ENCODE results near the gene FER.

DNA sequence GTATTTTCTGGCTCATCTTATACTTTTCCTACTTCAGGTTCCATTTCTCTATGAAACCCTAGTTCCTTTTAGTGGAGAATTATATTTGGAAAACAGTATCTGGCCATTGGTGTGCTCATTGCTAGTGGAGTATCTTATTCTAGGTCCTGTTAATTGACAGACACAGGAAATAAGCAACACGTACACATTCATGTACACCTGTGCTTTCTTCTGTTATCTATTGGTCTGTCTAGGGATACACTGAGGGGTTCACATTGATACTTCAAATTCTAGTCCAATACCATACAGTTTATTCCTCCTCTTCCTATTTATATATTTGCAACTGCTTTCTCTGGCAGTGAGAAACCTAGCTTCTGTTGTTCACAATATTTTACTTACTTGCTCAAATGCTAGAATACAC, 110.2 kb downstream of the FER start:
- TF ChIP-seq, protein P1, sequence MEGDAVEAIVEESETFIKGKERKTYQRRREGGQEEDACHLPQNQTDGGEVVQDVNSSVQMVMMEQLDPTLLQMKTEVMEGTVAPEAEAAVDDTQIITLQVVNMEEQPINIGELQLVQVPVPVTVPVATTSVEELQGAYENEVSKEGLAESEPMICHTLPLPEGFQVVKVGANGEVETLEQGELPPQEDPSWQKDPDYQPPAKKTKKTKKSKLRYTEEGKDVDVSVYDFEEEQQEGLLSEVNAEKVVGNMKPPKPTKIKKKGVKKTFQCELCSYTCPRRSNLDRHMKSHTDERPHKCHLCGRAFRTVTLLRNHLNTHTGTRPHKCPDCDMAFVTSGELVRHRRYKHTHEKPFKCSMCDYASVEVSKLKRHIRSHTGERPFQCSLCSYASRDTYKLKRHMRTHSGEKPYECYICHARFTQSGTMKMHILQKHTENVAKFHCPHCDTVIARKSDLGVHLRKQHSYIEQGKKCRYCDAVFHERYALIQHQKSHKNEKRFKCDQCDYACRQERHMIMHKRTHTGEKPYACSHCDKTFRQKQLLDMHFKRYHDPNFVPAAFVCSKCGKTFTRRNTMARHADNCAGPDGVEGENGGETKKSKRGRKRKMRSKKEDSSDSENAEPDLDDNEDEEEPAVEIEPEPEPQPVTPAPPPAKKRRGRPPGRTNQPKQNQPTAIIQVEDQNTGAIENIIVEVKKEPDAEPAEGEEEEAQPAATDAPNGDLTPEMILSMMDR (IDR thresholded peaks at IDR 0.05) = no peak
- TF ChIP-seq POLR2A (IDR thresholded peaks at IDR 0.05) (no peak), POLR2AphosphoS5 (IDR thresholded peaks at IDR 0.05) (no peak)
